Neural cell (in vitro differentiated cells): ENCODE measurements around the gene FAM193A. TPM values are rescaled to one million over a fixed set of nuclear protein-coding genes. Genes with fewer than 3 reads are reported as not detected.
"Not testable (repeated sequence)": the region's sequence is repeated elsewhere in the genome, so short reads cannot be mapped to it uniquely, and the experiment has no call there.

ENCODE experiments used
- H2AFZ ChIP-seq: fragments of 200-600, 300-800 bp; sonication (generic), shearing (Covaris generic); 2 replicates; pipeline ENCODE4 v1.6.0; 2014; ENCODE audit warnings: low read depth, mild to moderate bottlenecking, antibody characterized with exemption, low read length, moderate library complexity
- H3F3A ChIP-seq: fragments of 200-600 bp; shearing (Covaris generic); 2 replicates; pipeline ENCODE4 v1.6.1; 2016; ENCODE audit warnings: mild to moderate bottlenecking, moderate library complexity, mixed read lengths, antibody characterized with exemption, low read length; ENCODE audit not compliant: insufficient read depth, poor library complexity, severe bottlenecking
- H3K27ac ChIP-seq: fragments of 200-600, 300-800 bp; sonication (generic), shearing (Covaris generic); 2 replicates; pipeline ENCODE4 v1.5.1; 2014; ENCODE audit warnings: mild to moderate bottlenecking, low read length, moderate library complexity
- H3K27me3 ChIP-seq: fragments of 300-800, 200-600 bp; sonication (generic), shearing (Covaris generic); 2 replicates; pipeline ENCODE4 v1.6.0; 2014; ENCODE audit warnings: mild to moderate bottlenecking, low read depth, low read length, moderate library complexity; ENCODE audit not compliant: insufficient read depth
- H3K36me3 ChIP-seq: fragments of 300-800, 200-600 bp; sonication (generic), shearing (Covaris generic); 2 replicates; pipeline ENCODE4 v1.5.1; 2014; ENCODE audit warnings: mild to moderate bottlenecking, antibody characterized with exemption, low read length, moderate library complexity; ENCODE audit not compliant: insufficient read depth
- H3K4me2 ChIP-seq: fragments of 300-800, 200-600 bp; sonication (generic), shearing (Covaris generic); 2 replicates; pipeline ENCODE4 v1.6.0; 2014; ENCODE audit warnings: mild to moderate bottlenecking, low read length
- H3K4me3 ChIP-seq: fragments of 300-800, 200-600 bp; sonication (generic), shearing (Covaris generic); 2 replicates; pipeline ENCODE4 v1.5.1; 2014; ENCODE audit warnings: mild to moderate bottlenecking, low read length, moderate library complexity
- H3K79me2 ChIP-seq: fragments of 200-600 bp; shearing (Covaris generic); replicated peaks from 2 replicates; pipeline ENCODE4 v1.6.0; 2014; ENCODE audit warnings: mild to moderate bottlenecking, low read length, moderate library complexity; ENCODE audit not compliant: insufficient read depth
- H3K9ac ChIP-seq: fragments of 300-800, 200-600 bp; sonication (generic), shearing (Covaris generic); 2 replicates; pipeline ENCODE4 v1.6.1; 2016; ENCODE audit warnings: mild to moderate bottlenecking, low read length, mixed read lengths
- H3K9me2 ChIP-seq: fragments of 200-600 bp; shearing (Covaris generic); 2 replicates; pipeline ENCODE4 v1.6.1; 2016; ENCODE audit warnings: mild to moderate bottlenecking, low read length, mixed read lengths; ENCODE audit not compliant: insufficient read depth
- H3K9me3 ChIP-seq: fragments of 200-600, 300-800 bp; sonication (generic), shearing (Covaris generic); 2 replicates; pipeline ENCODE4 v1.6.1; 2016; ENCODE audit warnings: mild to moderate bottlenecking, mixed run types, low read length, moderate library complexity, mixed read lengths
- H4K20me1 ChIP-seq: fragments of 200-600 bp; shearing (Covaris generic); 2 replicates; pipeline ENCODE4 v1.6.1; 2016; ENCODE audit warnings: mild to moderate bottlenecking, mixed run types; ENCODE audit not compliant: insufficient read depth
- EP300 ChIP-seq: fragments of 450-650 bp; conservative IDR thresholded peaks from 2 replicates; pipeline ENCODE4 v1.6.1; 2014; ENCODE audit warnings: antibody characterized with exemption, mild to moderate bottlenecking, moderate library complexity; ENCODE audit not compliant: poor library complexity, severe bottlenecking
- EZH2 ChIP-seq: fragments of 200-600, 300-800 bp; shearing (Covaris generic), sonication (generic); IDR thresholded peaks from 2 replicates; pipeline ENCODE4 v1.6.1; 2014; ENCODE audit warnings: antibody characterized with exemption, low read length, borderline replicate concordance, mild to moderate bottlenecking; ENCODE audit not compliant: insufficient read depth, poor library complexity, severe bottlenecking
- MXI1 ChIP-seq: fragments of 450-650 bp; conservative IDR thresholded peaks from 2 replicates; pipeline ENCODE4 v1.6.1; 2014; ENCODE audit warnings: antibody characterized with exemption, mild to moderate bottlenecking; ENCODE audit not compliant: poor library complexity, severe bottlenecking
- POLR2AphosphoS5 ChIP-seq: IDR thresholded peaks from 2 replicates; pipeline ENCODE4 v1.6.1; 2012
- RAD21 ChIP-seq: fragments of 450-650 bp; conservative IDR thresholded peaks from 2 replicates; pipeline ENCODE4 v1.6.1; 2014; ENCODE audit warnings: antibody characterized with exemption, mild to moderate bottlenecking, moderate library complexity
- REST ChIP-seq: IDR thresholded peaks from 2 replicates; pipeline ENCODE4 v1.6.1; 2012; ENCODE audit warnings: borderline replicate concordance
- SMC3 ChIP-seq: fragments of 450-650 bp; conservative IDR thresholded peaks from 2 replicates; pipeline ENCODE4 v1.6.1; 2014; ENCODE audit warnings: antibody characterized with exemption, mild to moderate bottlenecking, moderate library complexity; ENCODE audit not compliant: poor library complexity
- TAF1 ChIP-seq: IDR thresholded peaks from 2 replicates; pipeline ENCODE4 v1.6.1; 2012; ENCODE audit warnings: low read depth
- polyA plus RNA-seq: library from polyadenylated mRNA; depleted of rRNA; stranded (reverse); fragments of >200 nt; gene quantifications from 2 replicates; pipeline ENCODE4 v1.2.3, GENCODE V29; 2014
- TF ChIP-seq, protein P1 (sequence below): fragments of 450-650 bp; IDR thresholded peaks from 2 replicates; pipeline ENCODE4 v1.5.1; 2014; ENCODE audit warnings: antibody characterized with exemption, mild to moderate bottlenecking, moderate library complexity; ENCODE audit not compliant: poor library complexity, severe bottlenecking

The FAM193A gene
- polyA plus RNA-seq, 1 donor from 2014 or later: 11.6 TPM

- Histone ChIP-seq H3F3A (no peaks in the 10 kb centered on the region), H3K9me3 (no peaks in the 10 kb centered on the region), H2AFZ (no peak overlapping the region), H3K4me2 (no peak overlapping the region), H4K20me1 (peaks cover 5% of the 10 kb centered on the region), H3K9me2 (no peaks in the 10 kb centered on the region), H3K4me3 (no peak overlapping the region), H3K27ac (no peak overlapping the region), H3K9ac (no peak overlapping the region), H3K27me3 (no peaks in the 10 kb centered on the region), H3K79me2 (peaks cover 76% of the 10 kb centered on the region), H3K36me3 (no peaks in the 10 kb centered on the region)
- no peak for TF ChIP-seq TAF1
- TF ChIP-seq RAD21: no peak
- no peak for TF ChIP-seq SMC3
- TF ChIP-seq, protein P1, sequence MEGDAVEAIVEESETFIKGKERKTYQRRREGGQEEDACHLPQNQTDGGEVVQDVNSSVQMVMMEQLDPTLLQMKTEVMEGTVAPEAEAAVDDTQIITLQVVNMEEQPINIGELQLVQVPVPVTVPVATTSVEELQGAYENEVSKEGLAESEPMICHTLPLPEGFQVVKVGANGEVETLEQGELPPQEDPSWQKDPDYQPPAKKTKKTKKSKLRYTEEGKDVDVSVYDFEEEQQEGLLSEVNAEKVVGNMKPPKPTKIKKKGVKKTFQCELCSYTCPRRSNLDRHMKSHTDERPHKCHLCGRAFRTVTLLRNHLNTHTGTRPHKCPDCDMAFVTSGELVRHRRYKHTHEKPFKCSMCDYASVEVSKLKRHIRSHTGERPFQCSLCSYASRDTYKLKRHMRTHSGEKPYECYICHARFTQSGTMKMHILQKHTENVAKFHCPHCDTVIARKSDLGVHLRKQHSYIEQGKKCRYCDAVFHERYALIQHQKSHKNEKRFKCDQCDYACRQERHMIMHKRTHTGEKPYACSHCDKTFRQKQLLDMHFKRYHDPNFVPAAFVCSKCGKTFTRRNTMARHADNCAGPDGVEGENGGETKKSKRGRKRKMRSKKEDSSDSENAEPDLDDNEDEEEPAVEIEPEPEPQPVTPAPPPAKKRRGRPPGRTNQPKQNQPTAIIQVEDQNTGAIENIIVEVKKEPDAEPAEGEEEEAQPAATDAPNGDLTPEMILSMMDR: no peak
These were observed 51.8 kb downstream of the FAM193A start for GRCh38 chr4:2588259-2588658.

DNA sequence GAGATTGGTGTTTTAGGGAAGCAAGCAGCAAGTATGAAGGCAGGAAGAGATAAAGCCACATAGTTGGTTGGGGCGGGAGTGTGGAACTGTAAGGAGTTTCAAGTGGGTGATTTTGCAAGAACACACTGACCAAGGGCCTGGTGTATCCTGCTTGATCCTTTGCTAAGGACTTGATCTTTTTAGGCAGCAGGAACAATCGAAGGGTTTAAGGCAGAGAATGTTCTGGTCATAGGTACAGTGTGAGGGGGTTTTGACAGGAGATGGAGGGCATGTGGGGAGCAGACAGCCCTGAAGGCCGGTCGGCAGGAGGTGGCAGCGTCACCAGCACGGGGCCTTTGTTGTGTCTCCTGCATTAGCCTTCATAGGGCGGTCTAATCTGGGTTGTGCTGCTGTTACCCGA, 54.7 kb downstream of the FAM193A start:
- Histone ChIP-seq H3K9me3 (no peaks in the 10 kb centered on the region), H2AFZ (no peak overlapping the region), H3K79me2 (peaks cover 83% of the 10 kb centered on the region), H3K9ac (no peak overlapping the region), H3K4me3 (peak overlapping the region; percentile 25), H3K27me3 (no peaks in the 10 kb centered on the region), H3K4me2 (no peak overlapping the region), H3K27ac (peak overlapping the region; percentile 30), H3K36me3 (peaks cover 2% of the 10 kb centered on the region), H4K20me1 (peaks cover 5% of the 10 kb centered on the region), H3K9me2 (no peaks in the 10 kb centered on the region), H3F3A (no peaks in the 10 kb centered on the region)
- TF ChIP-seq, protein P1: no peak
- TF ChIP-seq MXI1: no peak
- no peak for TF ChIP-seq EZH2
- no peak for TF ChIP-seq EP300
- no peak for TF ChIP-seq RAD21
- TF ChIP-seq POLR2AphosphoS5: peak; percentile 5
- TF ChIP-seq SMC3: no peak
- TF ChIP-seq REST: no peak

DNA sequence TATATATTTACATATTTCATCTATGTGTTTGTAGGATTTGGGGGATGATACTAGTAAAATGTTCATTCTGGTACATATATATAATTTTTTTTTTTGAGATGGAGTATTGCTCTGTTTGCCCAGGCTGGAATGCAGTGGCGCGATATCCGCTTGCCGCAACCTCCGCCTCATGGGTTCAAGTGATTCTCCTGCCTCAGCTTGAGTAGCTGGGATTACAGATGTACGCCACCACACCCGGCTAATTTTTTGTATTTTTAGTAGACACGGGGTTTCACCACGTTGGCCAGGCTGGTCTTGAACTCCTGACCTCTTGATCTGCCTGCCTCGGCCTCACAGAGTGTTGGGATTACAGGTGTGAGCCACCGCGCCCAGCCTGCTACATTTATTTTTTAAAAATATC, 55.6 kb downstream of the FAM193A start:
- not testable (repeated sequence) for H3K4me3 ChIP-seq, H4K20me1 ChIP-seq, H3K36me3 ChIP-seq, H3F3A ChIP-seq, H3K4me2 ChIP-seq, H2AFZ ChIP-seq, H3K9ac ChIP-seq, H3K9me2 ChIP-seq, H3K9me3 ChIP-seq, H3K27me3 ChIP-seq
- Histone ChIP-seq H3K79me2 (peaks cover 79% of the 10 kb centered on the region), H3K27ac (peak overlapping the region; percentile 30)
